GM12892 (cell line): ENCODE results near the gene ASTN2.

Experiments used
- DNase-seq: peaks from one replicate; pipeline ENCODE4 v3.0.0; 2011; ENCODE audit not compliant: insufficient read length
- FAIRE-seq: peaks from 2 replicates; lab custom pipeline; 2011; peaks lifted over from hg19 to GRCh38; lab: Jason Lieb, UNC
- POLR2A ChIP-seq: IDR thresholded peaks from 2 replicates; pipeline ENCODE4 v1.6.1; 2011; ENCODE audit warnings: low read depth, low read length, control low read depth
- POLR2AphosphoS5 ChIP-seq: IDR thresholded peaks from 2 replicates; pipeline ENCODE4 v1.6.1; 2011; ENCODE audit warnings: low read depth, low read length, control low read depth
- TAF1 ChIP-seq: IDR thresholded peaks from 2 replicates; pipeline ENCODE4 v1.6.1; 2011; ENCODE audit warnings: low read depth, mild to moderate bottlenecking, control low read depth, low read length, borderline replicate concordance

ASTN2 gene

DNA sequence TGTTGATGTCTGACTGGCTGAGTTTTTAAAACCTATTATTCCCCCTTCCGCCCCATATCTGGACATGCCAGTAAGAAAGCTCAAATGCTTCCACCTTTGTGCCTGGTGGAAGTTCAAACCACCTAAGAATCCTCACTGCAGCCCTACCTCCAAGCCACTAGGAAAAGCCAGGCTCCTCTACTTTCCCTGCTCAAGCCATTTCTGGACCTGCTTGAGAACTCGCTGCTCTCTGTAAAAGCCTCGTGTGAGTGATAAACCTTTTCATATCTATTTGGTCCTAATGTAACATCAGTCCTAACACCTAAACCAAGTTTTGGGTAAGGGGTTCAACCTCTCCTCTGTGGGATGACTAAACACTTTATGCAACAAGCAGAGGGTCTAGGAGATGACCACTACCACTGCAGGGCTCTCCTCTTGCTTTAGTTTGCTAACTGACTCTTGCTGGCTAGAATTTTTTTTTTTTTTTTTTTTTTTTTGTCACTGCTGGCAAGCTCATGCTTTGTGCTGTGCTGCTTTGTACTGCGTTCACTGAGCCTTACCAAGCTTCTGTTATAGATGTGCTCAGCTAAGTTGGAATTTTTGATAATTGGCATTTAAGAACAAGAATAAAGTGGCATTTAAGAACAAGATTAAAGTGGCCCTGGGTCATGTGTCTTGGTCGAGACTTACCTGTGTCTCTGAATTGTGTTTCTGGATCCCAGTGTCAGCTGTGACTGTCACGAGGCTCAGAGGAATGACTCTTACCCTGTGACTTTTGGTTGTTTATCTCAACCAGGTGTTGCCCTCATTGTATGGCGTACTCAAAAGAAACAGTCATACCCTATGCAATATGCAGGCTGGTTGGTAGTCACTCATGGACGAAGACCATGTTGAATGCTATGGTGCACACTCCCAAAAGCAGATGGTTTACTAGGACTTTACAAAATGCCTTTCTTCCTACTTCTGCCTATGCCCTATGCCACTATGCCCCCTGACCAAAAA lies 708.3 kb downstream of the ASTN2 start:
- FAIRE-seq = no peak
- no peak for DNase-seq
- no peak for TF ChIP-seq POLR2A

DNA sequence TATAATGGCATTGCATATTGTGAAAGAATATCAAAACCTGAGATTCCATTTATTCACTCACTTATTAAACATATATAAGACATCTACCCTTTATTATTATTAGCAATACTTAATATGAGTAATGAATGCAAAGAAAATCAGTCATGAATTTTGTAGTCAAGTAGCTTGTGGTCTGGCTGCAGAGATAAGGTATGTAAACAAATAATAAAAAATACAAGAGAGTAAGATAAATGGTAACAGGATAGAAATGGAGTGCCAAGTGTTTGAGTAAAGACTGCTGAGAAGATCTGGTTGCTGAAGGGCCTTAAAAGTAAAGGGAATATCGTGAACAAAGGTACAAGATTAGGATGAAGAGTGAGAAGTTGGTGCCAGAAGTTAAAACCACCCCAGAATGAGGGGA lies 709.3 kb downstream of the ASTN2 start:
- FAIRE-seq (no peak), DNase-seq (no peak)
- no peak for TF ChIP-seq TAF1

DNA sequence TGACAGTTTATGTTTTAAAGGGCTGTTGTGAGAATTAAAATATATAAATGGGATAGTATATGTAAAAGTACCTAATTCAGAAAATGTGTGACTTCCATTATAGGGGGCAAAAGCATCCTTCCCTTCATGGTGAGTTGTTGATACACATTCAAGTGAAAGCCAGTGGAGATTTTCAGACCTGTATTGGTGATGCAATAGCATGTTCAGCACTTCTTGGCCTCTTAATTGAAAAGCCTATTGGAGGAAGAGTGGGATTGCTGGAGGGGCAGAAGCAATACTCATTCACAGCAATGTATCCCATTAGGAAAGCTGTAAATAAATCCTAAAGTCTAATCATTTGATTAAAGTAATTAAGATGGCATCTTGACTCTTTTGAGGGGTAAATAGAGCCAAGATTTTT lies 710.4 kb downstream of the ASTN2 start:
- no peak for FAIRE-seq
- TF ChIP-seq POLR2A = no peak
- TF ChIP-seq POLR2AphosphoS5 = no peak
- TF ChIP-seq TAF1 = no peak

DNA sequence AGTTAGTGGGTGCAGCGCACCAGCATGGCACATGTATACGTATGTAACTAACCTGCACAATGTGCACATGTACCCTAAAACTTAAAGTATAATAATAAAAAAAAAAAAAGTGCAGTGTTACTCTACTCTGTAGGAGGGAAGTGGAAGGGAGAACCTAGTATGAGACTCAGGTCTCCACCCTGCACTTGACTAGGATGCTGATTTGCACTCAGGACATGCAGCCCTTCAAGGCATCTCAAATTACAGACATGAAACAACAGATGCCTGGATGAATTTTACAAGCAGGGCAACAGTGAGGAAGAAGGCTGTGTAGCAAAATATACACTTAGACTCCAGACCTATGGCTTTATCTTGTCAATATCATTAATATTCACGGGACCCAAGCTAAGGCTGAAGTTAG lies 711.2 kb downstream of the ASTN2 start:
- TF ChIP-seq POLR2A = no peak
- no peak for TF ChIP-seq POLR2AphosphoS5
- no peak for TF ChIP-seq TAF1
- FAIRE-seq (no peak), DNase-seq (no peak)

More for the DNA sequence above, 710.4 kb downstream of the ASTN2 start:
- no peak for DNase-seq

DNA sequence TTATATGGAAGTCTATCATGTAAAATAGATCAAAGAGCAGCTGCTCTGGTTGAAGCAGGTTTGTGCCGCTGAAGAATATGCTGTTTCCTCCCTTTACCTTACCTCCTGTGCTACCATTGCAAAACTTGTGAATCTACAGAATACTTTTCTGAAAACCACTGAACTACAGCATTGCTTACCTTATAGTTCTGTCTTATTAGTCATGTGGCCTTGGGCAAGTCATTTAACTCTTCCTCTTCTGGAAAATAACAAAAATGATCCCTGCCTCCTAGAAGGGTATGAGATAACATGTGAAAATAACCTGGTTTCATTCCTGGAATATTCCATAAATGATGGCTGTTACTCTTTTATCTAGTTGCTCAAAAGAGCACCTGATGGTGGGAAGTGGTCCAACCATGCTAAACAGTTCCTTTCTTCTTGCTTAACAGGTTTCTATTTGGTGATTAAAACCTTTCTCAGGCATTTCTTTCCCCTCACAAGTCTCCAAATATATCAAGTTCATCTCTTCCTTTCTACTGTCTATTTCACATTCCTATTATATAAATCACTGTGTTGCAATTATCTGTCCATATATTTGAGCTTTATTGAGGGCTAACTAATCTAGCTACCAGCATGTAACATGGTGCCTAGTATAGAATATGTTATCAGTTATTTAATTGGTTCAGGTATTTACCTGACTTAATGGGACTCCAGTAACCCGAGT lies 712.8 kb downstream of the ASTN2 start:
- DNase-seq (no peak), FAIRE-seq (no peak)
- no peak for TF ChIP-seq TAF1
- no peak for TF ChIP-seq POLR2AphosphoS5
- TF ChIP-seq POLR2A = no peak

DNA sequence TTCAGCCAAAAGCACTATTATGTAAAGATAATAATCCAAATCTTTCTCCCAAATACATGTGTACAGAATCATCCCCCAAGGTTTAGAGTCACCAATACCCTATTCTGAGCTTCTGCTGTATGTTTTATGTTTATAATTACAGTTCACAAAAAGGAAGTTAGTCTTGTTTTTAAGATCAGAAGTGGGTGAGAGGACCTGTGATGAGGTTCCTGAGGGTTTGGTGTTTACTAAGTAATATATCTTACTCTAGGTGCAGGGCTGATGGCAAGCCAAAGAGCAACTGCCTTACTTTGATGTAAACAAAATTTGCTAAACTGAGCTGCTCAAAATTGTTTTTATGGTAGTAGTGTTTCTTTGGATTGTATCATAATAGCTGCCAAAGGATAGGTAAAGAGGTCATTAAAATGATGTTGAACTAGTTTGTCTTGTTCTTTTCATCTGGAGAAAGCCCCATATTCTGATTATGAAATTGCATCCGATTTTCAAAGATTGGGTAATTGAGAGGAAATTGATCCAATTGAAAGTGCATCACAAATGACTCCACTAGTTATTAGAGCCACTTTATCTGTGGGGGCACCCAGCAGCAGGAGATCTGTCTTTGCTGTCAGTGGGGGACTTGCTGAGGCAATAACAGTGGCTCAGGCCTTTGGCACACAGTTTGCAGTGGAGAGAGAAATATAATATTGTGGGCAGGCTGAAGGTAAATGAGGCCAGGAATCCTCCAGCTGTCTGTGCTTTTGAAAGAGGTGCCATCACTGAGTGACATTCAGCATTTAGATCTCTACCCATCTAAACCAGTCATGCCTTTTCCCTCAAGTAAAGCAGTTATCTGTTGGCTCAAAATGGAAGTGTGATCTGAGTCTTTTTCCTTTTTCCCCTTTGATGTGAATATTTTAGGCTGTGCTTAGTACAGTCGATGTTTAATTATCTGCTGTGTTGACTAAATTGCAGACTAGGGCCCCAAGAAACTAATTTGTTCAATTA lies 713.7 kb downstream of the ASTN2 start:
- TF ChIP-seq POLR2A = no peak
- TF ChIP-seq POLR2AphosphoS5 = no peak

DNA sequence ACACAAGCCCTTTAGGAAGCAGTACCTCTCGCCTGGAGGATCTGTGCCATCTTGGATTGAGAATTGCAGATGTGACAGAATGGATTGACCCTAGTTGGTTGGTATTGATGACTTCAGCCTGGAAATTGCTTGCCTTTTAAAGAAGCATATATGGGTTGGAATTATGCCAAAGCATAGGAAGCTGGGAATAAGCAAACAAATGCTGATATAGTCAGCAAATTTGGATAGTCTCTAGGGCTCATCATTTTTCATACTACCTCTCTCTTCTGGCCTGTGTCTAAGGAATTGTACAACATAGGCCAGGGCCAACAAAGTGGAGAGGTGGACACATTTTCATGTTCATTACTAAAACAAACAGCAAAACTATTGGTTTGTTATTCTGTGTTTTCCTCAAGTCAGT lies 714.6 kb downstream of the ASTN2 start:
- DNase-seq = no peak
- no peak for FAIRE-seq
- TF ChIP-seq TAF1 = no peak
- no peak for TF ChIP-seq POLR2A
- no peak for TF ChIP-seq POLR2AphosphoS5

More for the DNA sequence above, 713.7 kb downstream of the ASTN2 start:
- DNase-seq (no peak), FAIRE-seq (no peak)

DNA sequence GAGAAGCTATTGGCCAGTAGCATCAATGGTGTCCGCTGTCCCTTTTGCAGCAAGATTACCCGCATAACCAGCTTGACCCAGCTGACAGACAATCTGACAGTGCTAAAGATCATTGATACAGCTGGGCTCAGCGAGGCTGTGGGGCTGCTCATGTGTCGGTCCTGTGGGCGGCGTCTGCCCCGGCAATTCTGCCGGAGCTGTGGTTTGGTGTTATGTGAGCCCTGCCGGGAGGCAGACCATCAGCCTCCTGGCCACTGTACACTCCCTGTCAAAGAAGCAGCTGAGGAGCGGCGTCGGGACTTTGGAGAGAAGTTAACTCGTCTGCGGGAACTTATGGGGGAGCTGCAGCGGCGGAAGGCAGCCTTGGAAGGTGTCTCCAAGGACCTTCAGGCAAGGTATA lies 717.0 kb downstream of the ASTN2 start:
- no peak for DNase-seq
- FAIRE-seq = no peak
- TF ChIP-seq POLR2A (no peak), TAF1 (no peak), POLR2AphosphoS5 (no peak)

DNA sequence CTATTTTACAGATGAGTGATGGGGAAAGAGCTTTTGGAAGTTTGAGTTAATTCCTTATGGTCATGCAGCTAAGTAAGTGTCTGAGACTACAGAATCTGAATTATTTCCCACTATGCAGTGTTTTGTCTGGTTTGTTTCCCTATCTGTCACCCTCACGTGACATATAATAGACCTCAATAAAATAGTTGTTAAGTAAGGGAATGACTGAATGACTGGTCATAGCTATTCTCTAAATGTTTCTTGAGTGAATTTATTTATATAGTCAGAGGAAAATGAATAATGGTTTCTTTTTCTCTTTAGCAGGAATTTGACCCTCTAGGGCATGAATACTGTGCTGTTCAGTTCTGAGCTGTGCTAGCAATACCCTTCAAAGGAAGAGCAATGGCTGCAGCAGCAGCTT lies 717.5 kb downstream of the ASTN2 start:
- FAIRE-seq (no peak), DNase-seq (no peak)
- TF ChIP-seq POLR2AphosphoS5 (no peak), TAF1 (no peak), POLR2A (no peak)

DNA sequence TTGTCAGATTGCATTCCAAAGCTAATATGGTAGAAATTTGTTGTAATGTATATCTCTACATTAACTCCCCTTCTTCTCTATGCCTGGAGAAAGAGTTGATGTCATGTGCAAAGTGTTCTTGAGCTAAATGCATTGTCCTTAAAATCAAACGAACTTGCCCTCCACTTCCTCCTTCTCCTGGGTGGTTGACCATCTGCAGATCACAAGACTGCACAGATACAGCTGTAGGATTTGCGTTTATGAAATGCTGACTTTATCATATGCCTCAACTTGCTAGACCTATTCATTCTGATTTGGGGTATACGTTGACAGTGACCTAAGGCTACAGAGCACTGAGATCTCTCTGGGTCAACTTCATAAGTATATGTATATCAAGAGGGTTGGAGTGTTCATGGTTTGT lies 719.4 kb downstream of the ASTN2 start:
- TF ChIP-seq TAF1 (no peak), POLR2A (no peak), POLR2AphosphoS5 (no peak)
- no peak for FAIRE-seq

DNA sequence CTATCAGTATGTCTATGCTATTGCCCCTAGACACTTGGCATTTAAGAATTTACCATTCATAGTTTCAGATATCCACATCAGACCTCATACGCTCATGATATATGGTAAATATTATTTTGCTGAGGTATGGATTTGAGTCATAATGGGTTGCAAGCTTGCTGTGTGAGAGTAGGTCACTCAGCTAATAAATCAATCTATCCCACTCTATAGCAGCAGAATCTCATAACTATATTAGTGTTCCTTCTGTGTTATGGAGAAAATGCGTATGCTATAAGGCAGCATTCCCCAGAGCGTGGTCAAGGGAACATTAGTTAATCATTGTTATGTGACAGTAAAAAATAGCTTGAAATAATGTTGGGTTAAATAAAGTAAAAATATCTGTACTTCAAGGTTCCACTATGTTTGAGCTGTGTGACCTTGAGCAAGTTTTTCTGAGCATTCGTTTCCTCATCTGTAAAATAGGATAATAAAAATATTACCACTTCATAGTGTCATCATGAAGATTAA lies 720.0 kb downstream of the ASTN2 start:
- FAIRE-seq = no peak
- TF ChIP-seq POLR2A (no peak), POLR2AphosphoS5 (no peak), TAF1 (no peak)
- no peak for DNase-seq

More for the DNA sequence above, 719.4 kb downstream of the ASTN2 start:
- DNase-seq = no peak
